Trophoblast cell (in vitro differentiated cells and primary cell): ENCODE measurements around the gene PDE4D.

ENCODE experiments used
- DNase-seq, 2 donors: peaks; one replicate each; pipeline ENCODE4 v3.0.0-alpha.2; 2016
- H2AFZ ChIP-seq: 2 replicates; pipeline ENCODE4 v1.6.1; 2013; ENCODE audit warnings: low read length, moderate library complexity, mild to moderate bottlenecking; ENCODE audit not compliant: insufficient read depth, poor library complexity
- H2AK5ac ChIP-seq: 2 replicates; pipeline ENCODE4 v1.6.1; 2013; ENCODE audit warnings: mild to moderate bottlenecking, low read length
- H2BK120ac ChIP-seq: 2 replicates; pipeline ENCODE4 v1.6.1; 2013; ENCODE audit warnings: low read length, mild to moderate bottlenecking, moderate library complexity; ENCODE audit not compliant: insufficient read depth, poor library complexity
- H2BK12ac ChIP-seq: 2 replicates; pipeline ENCODE4 v1.6.1; 2013; ENCODE audit warnings: mild to moderate bottlenecking, low read length, moderate library complexity
- H2BK5ac ChIP-seq: 2 replicates; pipeline ENCODE4 v1.6.1; 2013; ENCODE audit warnings: low read length, low read depth, moderate library complexity, mild to moderate bottlenecking; ENCODE audit not compliant: poor library complexity
- H3K14ac ChIP-seq: 2 replicates; pipeline ENCODE4 v1.6.1; 2013; ENCODE audit warnings: mild to moderate bottlenecking, low read length
- H3K18ac ChIP-seq: 2 replicates; pipeline ENCODE4 v1.6.1; 2013; ENCODE audit warnings: mild to moderate bottlenecking, low read length
- H3K23ac ChIP-seq: 2 replicates; pipeline ENCODE4 v1.6.1; 2013; ENCODE audit warnings: low read length
- H3K27ac ChIP-seq: 2 replicates; pipeline ENCODE4 v1.5.1; 2013; ENCODE audit warnings: low read depth, mild to moderate bottlenecking, inconsistent platforms, low read length, moderate library complexity
- H3K27me3 ChIP-seq: 2 replicates; pipeline ENCODE4 v1.6.1; 2013; ENCODE audit warnings: inconsistent platforms, mild to moderate bottlenecking, low read length, moderate library complexity; ENCODE audit not compliant: insufficient read depth
- H3K36me3 ChIP-seq, 2 experiments: 1 replicate in 1 of 2; 2 replicates in 1 of 2; pipeline ENCODE4 v1.6.1; 2013; ENCODE audit warnings: low read length in 2 of 2, mild to moderate bottlenecking in 2 of 2, moderate library complexity in 1 of 2; ENCODE audit not compliant: insufficient read depth in 2 of 2, control insufficient read depth in 1 of 2
- H3K4ac ChIP-seq: 2 replicates; pipeline ENCODE4 v1.6.1; 2013; ENCODE audit warnings: low read depth, mild to moderate bottlenecking, low read length, moderate library complexity
- H3K4me1 ChIP-seq, 2 experiments: 1 replicate in 1 of 2; 2 replicates in 1 of 2; pipeline ENCODE4 v1.6.1; 2013; ENCODE audit warnings: low read length in 2 of 2, mild to moderate bottlenecking in 2 of 2, moderate library complexity in 1 of 2; ENCODE audit not compliant: insufficient read depth in 2 of 2, control insufficient read depth in 1 of 2
- H3K4me2 ChIP-seq: 2 replicates; pipeline ENCODE4 v1.6.1; 2013; ENCODE audit warnings: inconsistent platforms, mild to moderate bottlenecking, low read length, moderate library complexity
- H3K4me3 ChIP-seq: 2 replicates; pipeline ENCODE4 v1.5.1; 2013; ENCODE audit warnings: mild to moderate bottlenecking, low read depth, low read length, inconsistent platforms
- H3K79me1 ChIP-seq: one replicate; pipeline ENCODE4 v1.6.1; 2013; ENCODE audit warnings: low read length
- H3K79me2 ChIP-seq: 2 replicates; pipeline ENCODE4 v1.6.1; 2013; ENCODE audit warnings: low read length, mild to moderate bottlenecking; ENCODE audit not compliant: control insufficient read depth, insufficient read depth, poor library complexity
- H3K9ac ChIP-seq: 2 replicates; pipeline ENCODE4 v1.6.1; 2013; ENCODE audit warnings: mild to moderate bottlenecking, low read length
- H3K9me3 ChIP-seq: 2 replicates; pipeline ENCODE4 v1.6.1; 2013; ENCODE audit warnings: low read depth, mild to moderate bottlenecking, control low read depth, inconsistent platforms, low read length; ENCODE audit not compliant: insufficient read depth
- H4K12ac ChIP-seq: 2 replicates; pipeline ENCODE4 v1.6.1; 2013; ENCODE audit warnings: low read depth, mild to moderate bottlenecking, low read length, moderate library complexity
- H4K8ac ChIP-seq: 2 replicates; pipeline ENCODE4 v1.6.1; 2013; ENCODE audit warnings: low read depth, mild to moderate bottlenecking, low read length, moderate library complexity
- H4K91ac ChIP-seq: one replicate; pipeline ENCODE4 v1.6.1; 2013; ENCODE audit warnings: low read depth, mild to moderate bottlenecking, low read length, moderate library complexity
- WGBS: extraction: QIAGEN DNeasy Blood & Tissue Kit; methylation state at CpG from one replicate; pipeline ENCODE4 v1.1.7; 2013; ENCODE audit warnings: missing lambda C conversion rate; ENCODE audit not compliant: insufficient read length, insufficient coverage; ENCODE audit errors: extremely low coverage; 5-methylcytosine and 5-hydroxymethylcytosine counted together

PDE4D gene

DNA sequence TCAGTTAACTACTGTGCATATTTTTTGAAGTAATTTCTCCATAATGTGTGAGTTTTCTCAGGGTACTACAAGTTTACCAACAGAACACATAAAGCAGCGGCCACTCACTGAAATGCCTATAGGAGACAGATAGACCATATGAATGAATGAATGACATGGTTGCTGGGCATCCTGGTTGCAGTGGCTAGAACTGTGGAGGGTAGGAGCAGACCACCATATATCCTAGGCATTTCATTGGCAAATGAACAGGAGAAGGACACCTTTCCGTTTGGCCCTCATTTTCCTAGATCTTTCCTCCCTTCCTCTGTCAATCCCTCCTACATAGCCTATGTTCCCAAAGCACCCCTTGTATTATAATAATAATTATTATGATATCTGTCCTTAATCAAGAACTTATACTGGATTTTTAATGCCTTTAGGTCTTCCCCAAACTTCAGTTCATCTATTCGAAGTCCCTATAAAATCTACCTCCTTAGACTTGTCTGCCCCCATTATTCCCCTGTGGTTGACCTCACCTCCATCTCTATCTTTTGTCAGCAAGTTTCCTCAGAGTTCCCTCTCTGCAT, 838.5 kb downstream of the PDE4D start:
- WGBS: no CpG with 5 or more reads among the region's 3 CpGs
- no peak overlapping the region for H3K23ac ChIP-seq
- H3K27me3 ChIP-seq: no peaks in the 10 kb centered on the region

DNA sequence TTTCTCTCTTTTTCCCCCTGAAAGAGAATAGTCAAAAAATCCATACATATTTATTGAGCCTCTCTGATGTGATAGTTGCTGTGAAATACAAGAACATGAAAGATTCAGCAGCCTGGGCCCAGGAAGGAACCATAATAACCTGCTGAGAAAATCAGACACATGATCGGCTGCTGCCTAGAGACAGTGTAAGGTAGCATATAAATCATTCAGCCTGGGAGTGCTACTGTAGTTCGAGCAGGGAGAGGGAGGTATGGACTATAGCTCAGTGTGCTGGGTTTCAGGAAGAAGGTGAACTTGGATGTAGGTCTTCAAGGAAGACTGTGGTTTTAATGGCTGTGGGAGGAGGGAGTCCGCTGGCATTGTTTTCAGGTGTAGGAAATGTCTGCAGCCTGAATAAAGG, 841.6 kb downstream of the PDE4D start:
- H2AK5ac ChIP-seq: no peak overlapping the region
- no peak overlapping the region for H3K4me3 ChIP-seq
- no peak overlapping the region for H4K12ac ChIP-seq
- no peaks in the 10 kb centered on the region for H3K79me2 ChIP-seq
- no peaks in the 10 kb centered on the region for H3K9me3 ChIP-seq
- peak overlapping the region; percentile 30 for H2BK12ac ChIP-seq
- DNase-seq: no peak
- H3K4me2 ChIP-seq: no peak overlapping the region
- H3K18ac ChIP-seq: no peak overlapping the region
- H2BK5ac ChIP-seq: no peak overlapping the region
- no peak overlapping the region for H3K14ac ChIP-seq
- no peak overlapping the region for H2BK120ac ChIP-seq
- H3K79me1 ChIP-seq: no peaks in the 10 kb centered on the region
- no peak overlapping the region for H3K23ac ChIP-seq
- H3K36me3 ChIP-seq: peaks cover 0 to 5% of the 10 kb centered on the region in 2 experiments
- no peak overlapping the region for H3K27ac ChIP-seq
- H3K27me3 ChIP-seq: no peaks in the 10 kb centered on the region
- H4K91ac ChIP-seq: no peak overlapping the region
- H3K4me1 ChIP-seq: peaks cover 4 to 6% of the 10 kb centered on the region in 2 experiments
- H2AFZ ChIP-seq: no peak overlapping the region
- H4K8ac ChIP-seq: no peak overlapping the region
- no CpG with 5 or more reads among the region's 3 CpGs for WGBS
- H3K9ac ChIP-seq: no peak overlapping the region
- peak overlapping the region; percentile 28 for H3K4ac ChIP-seq

More for the DNA sequence above, 838.5 kb downstream of the PDE4D start:
- Histone ChIP-seq H3K9me3 (no peaks in the 10 kb centered on the region), H3K9ac (no peak overlapping the region), H2AK5ac (no peak overlapping the region), H3K18ac (no peak overlapping the region), H3K79me2 (no peaks in the 10 kb centered on the region), H4K12ac (no peak overlapping the region), H2BK120ac (no peak overlapping the region), H2BK12ac (no peak overlapping the region), H4K8ac (no peak overlapping the region), H3K27ac (no peak overlapping the region), H2BK5ac (no peak overlapping the region), H4K91ac (no peak overlapping the region), H3K14ac (no peak overlapping the region), H3K79me1 (no peaks in the 10 kb centered on the region), H3K4me1 (peaks cover 4 to 6% of the 10 kb centered on the region in 2 experiments), H3K4ac (no peak overlapping the region), H3K4me3 (no peak overlapping the region), H2AFZ (no peak overlapping the region), H3K4me2 (no peak overlapping the region), H3K36me3 (peaks cover 0 to 5% of the 10 kb centered on the region in 2 experiments)
- DNase-seq: no peak

- Histone ChIP-seq H4K91ac (no peak overlapping the region), H3K79me1 (no peaks in the 10 kb centered on the region), H2AFZ (no peak overlapping the region), H2BK5ac (no peak overlapping the region), H3K27ac (no peak overlapping the region), H2BK120ac (no peak overlapping the region), H3K14ac (no peak overlapping the region), H3K18ac (no peak overlapping the region), H3K27me3 (no peaks in the 10 kb centered on the region), H3K23ac (no peak overlapping the region), H4K8ac (no peak overlapping the region), H3K9ac (no peak overlapping the region), H3K79me2 (no peaks in the 10 kb centered on the region), H3K4ac (no peak overlapping the region), H3K9me3 (no peaks in the 10 kb centered on the region), H2BK12ac (no peak overlapping the region), H4K12ac (no peak overlapping the region), H3K36me3 (no peaks in the 10 kb centered on the region), H3K4me1 (peaks cover 0 to 2% of the 10 kb centered on the region in 2 experiments), H3K4me2 (no peak overlapping the region), H2AK5ac (no peak overlapping the region), H3K4me3 (no peak overlapping the region)
- peak in 1 of 2 donors; percentile 39 for DNase-seq
- no CpG with 5 or more reads among the region's 2 CpGs for WGBS
These were observed 844.4 kb downstream of the PDE4D start for GRCh38 chr5:59049095-59049494.

- no peak overlapping the region for H2AK5ac ChIP-seq
- peaks cover 3 to 5% of the 10 kb centered on the region in 2 experiments for H3K4me1 ChIP-seq
- no peak overlapping the region for H4K8ac ChIP-seq
- H2BK5ac ChIP-seq: no peak overlapping the region
- no peak overlapping the region for H4K12ac ChIP-seq
- H3K4ac ChIP-seq: no peak overlapping the region
- H3K23ac ChIP-seq: no peak overlapping the region
- no peak overlapping the region for H3K4me3 ChIP-seq
- peak overlapping the region; percentile 1 for H3K27ac ChIP-seq
- no peak overlapping the region for H2AFZ ChIP-seq
- no peak overlapping the region for H3K14ac ChIP-seq
- no peak overlapping the region for H3K9ac ChIP-seq
- no peak overlapping the region for H2BK12ac ChIP-seq
- H4K91ac ChIP-seq: no peak overlapping the region
- peaks cover 11% of the 10 kb centered on the region for H3K79me1 ChIP-seq
- DNase-seq: no peak
- H3K27me3 ChIP-seq: peaks cover 5% of the 10 kb centered on the region
- no peak overlapping the region for H2BK120ac ChIP-seq
- no CpG with 5 or more reads among the region's 7 CpGs for WGBS
- H3K4me2 ChIP-seq: no peak overlapping the region
- peaks cover 9% of the 10 kb centered on the region for H3K79me2 ChIP-seq
- H3K18ac ChIP-seq: no peak overlapping the region
- H3K36me3 ChIP-seq: no peaks in the 10 kb centered on the region
- H3K9me3 ChIP-seq: no peaks in the 10 kb centered on the region
These were observed 851.1 kb downstream of the PDE4D start for GRCh38 chr5:59042201-59043055.
